Middle frontal gyrus (tissue), 1 donor: ENCODE measurements around the gene PAK6.

Experiments used
- DNase-seq: peaks from one replicate; pipeline ENCODE4 v3.0.0-alpha.2; 2015; ENCODE audit warnings: low spot score; ENCODE audit errors: extremely low spot score

Gene PAK6

DNA sequence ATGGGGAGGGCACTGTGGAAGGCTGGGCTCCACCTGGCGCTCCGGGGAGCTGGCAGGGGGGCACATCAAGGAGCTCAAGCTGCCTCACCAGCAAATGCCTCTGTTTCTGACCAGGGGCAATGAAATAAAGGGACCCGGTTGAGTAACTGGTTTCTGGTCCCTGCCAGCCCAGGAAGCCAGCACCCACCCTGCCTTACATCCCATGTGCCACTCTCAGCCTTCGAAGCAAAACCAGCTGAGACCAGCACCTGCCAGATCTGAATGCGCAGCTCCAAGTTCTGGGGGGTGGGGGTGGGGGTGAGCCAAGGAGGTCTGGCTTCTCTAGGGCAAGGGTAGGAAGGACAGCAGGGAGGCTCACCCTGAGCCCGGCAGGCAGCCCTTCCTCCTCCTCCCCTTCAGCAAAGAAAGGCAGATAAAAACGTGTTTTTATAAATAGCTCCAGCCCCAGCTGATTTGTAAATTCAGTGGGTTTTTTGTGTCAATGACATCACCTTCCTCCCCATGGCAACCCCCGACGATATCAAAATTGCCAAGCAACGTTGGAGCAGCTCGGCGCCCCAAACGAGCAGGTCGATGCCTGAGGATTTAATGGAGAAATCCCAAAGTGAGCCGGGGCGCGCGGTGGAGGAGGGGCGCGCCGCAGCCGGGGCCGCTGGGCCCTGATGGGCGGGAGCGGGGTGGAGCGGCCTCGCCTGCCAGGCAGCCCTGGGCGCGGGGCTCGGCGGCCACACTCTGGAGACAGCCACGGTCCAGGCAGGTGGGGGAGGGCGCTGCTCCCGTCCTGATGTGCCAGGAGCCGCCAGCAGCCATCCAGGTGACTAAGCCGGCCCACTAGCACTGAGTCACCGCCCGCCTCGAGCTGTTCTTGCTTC lies at the start of gene PAK6:
TSS of gene PAK6 (plus strand) at position 532 of the 872 bp plus-strand sequence. CDS start 25,723 bp downstream, outside the sequence.
- no peak for DNase-seq

DNA sequence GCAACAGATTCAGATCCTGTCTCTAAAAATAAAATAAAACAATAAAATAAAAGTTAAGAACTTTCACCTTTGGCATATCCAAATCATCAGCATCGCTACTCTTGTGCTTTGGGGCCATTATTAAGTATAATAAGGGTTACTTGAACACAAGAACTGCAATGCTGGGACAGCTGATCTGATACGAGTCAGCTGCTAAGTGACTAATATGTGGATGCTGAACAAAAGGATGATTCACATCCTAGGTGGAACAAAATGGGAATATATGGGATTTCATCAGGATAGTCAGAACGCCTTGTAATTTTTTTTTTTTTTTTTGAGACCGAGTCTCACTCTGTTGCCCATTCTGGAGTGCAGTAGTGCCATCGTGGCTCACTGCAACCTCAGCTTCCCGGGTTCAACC lies 48.3 kb upstream of the PAK6 start:
- no peak for DNase-seq

DNA sequence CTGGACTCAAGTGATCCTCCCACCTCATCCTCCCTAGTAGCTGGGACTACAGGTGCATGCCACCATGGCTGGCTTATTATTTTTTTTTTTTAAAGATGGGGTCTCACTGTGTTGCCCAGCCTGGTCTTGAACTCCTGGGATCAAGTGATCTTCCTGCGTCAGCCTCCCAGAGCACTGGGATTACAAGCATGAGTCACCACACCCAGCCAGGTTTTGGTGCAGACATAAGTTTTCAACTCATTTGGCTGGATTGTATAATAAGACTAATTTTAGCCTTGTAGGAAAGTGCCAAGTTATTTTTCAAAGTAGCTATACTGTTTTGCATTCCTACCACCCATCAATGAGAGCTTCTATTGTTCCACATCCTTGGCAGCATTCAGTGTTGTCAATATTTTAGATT lies 45.9 kb upstream of the PAK6 start:
- no peak for DNase-seq

DNA sequence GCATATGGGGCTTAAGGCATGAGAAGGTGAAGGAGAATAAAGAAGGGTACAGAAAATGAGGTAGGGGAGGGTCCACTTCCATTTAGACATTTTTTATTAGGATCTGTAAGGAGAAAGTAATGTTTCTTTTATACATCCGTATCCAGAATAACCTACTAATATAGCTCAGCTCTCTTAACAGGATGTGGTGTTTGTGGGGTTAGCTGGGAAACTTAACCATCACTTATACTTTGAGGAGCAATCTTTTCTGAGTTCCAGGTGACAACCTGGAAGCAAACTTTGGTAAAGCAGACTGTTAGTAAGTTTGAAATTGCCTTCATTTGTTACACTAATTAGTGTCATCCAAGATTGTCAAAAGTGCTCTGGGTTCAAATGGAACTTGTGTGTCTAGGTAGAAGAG lies 41.4 kb upstream of the PAK6 start:
- no peak for DNase-seq

DNA sequence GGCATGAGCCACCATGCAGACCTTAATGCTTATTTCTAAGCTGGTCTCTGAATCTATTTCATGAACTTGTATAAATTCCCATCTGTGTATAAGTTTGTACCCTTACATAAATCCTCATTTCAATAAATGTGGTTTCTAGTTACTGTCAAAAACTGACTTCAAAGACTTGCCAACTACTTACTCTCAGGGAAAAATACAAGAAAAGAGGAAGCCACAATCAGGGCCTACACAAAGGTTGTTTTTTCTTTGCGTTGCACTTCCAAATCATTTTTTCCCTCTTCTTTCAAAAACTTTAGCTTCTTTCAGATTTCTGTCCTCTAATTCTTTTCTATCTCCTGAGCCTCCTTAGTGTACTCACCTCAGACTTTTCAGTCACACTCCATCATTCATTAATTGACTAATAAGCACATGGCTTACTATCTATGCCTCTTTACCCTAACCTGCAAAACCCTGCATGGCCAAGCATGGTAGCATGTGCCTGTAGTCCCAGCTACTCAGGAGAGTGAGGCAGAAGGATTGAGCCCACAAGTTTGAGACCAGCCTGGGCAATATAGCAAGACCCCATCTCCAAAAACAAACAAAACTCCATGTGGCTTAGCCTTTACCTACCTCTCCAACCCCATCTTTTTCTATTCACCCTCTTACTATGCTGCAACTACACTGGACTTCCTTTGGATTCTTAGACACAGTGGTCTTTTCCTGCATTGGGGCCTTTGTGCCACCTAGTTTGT lies 40.3 kb upstream of the PAK6 start:
- no peak for DNase-seq

DNA sequence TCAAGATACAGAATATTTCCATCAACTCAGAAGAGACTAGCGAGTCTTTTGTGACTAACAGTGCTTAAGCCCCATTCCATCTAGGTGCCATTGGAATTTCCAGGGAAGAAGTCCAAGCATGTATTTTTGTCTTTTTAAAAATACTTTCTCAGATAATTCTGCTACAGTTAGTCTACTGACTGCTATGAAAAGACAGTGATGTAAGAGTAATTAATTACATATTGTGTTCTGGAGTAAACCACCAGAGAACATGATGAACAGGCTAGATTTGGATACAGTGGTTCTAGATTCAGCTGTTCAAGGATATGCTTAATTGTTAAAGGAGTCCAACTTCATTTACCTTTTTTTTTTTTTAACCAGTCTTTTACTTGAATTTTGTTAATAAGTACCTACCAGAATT lies 34.8 kb upstream of the PAK6 start:
- DNase-seq, result no peak

DNA sequence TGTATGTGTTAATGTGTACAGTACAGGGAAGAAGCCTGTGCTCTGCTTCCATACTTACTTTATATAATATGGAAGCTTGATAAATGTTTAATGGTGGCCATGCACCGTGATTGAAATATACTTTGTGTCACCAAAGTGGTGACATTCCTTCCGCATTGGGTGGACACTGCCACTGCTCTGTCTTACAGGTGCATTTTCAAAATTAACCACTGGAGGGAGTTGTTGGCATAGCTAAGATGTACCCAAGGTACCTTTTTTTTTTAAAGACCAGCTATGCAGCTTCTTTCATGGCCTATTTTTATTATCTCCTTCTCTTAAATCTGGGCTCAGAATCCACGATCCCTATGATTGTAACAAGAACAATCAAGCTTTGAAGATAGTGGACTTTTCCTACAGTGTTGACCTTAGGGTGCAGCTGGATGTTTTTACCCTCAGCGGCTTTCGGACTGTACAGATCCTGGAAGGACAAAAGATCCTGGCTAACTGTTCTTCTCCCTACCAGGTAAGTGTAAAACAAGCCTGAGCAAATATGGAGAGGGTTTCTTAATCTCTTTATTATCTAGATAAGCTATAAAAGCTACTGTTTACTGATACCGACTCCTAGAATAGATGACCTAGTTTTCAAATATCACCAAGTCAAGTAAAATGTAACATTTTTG lies 21.6 kb upstream of the PAK6 start:
- peak; percentile 59 for DNase-seq

DNA sequence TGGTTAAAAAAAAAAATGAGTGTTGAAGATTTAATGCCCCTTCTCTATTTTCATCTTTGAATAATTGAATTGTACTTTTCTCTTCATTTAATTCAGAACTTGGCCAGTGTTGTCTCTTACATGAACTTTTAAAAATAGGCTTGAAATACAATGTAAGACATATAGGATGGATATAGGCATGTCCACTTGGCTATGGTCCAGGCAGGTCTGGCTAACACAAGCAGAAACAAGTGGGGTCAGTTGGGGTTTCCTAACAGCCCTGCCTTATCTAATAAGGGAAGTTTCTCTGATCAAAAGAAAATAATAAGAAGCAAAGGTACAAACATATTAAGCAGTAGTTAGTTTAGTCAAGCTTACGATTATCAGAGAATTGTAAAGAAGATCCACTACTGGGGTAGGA lies 19.1 kb upstream of the PAK6 start:
- no peak for DNase-seq

DNA sequence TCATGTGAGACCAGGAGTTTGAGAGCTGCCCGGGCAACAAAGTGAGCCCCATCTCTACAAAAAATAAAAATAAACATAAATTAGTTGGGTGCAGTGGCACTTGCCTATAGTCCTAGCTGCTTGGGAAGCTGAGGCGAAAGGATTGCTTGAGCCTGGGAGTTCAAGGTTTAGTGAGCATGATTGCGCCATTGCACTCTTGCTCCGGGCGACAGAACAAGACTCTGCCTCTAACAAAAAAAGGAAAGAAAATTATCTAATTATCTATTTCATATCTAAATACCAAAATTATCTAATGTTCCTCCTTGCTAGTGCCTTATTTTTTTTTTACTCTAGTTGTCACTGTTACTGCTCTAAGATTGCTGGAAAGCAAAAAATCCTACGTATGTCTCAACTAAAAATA lies 16.7 kb upstream of the PAK6 start:
- DNase-seq, result no peak

DNA sequence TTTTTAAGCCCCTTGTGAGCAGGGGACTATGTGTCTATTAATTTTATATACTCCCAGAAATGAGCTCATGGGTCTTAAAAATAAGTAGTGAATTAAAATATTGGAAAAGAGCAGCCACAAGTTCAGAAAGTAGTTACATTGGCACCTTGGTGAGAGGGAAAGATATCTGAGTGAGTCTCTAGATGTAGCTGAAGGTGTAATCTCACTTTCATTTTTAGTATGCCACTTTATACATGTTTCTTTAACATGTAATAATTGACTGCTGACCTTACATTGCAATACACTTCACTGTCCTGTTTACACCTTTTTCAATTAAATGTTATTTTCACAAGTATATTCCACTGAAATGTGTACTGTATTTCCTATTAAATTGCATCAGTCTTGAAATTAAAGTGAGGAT lies 12.1 kb upstream of the PAK6 start:
- no peak for DNase-seq

DNA sequence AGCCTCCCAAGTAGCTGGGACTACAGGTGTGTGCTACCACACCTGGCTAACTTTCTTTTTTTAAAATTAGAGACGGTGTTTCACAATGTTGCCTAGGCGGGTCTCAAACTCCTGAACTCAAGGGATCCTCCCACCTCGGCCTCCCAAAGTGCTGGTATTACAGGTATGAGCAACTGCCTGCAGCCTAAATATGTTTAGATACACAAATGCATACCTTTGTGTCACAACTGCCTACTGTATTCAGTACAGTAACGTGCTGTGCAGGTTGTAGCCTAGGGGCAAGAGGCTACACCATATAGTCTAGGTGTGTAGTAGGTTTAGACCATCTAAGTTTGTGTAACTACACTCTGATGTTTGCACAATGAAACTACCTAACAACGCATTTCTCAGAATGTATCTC lies 9.5 kb upstream of the PAK6 start:
- DNase-seq, result no peak

DNA sequence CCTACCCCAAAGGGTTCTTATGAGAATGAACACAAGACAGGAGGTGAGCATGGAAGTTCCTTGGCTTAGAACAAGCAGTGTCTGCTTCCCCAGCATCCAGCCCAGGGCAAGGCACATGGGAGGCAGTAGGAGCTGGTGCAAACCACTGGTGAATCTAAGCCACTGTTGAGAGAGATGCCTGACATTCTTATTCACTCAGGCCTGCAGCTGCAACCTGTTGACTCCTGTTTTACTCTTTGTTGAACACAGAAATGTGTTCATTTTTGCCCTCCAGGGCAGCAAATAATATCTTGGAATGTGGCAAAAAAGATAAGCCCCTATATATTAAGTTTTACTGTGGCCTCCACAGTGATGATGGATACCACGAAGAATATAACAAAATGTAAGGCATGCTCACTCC lies 8.9 kb upstream of the PAK6 start:
- DNase-seq, result no peak

DNA sequence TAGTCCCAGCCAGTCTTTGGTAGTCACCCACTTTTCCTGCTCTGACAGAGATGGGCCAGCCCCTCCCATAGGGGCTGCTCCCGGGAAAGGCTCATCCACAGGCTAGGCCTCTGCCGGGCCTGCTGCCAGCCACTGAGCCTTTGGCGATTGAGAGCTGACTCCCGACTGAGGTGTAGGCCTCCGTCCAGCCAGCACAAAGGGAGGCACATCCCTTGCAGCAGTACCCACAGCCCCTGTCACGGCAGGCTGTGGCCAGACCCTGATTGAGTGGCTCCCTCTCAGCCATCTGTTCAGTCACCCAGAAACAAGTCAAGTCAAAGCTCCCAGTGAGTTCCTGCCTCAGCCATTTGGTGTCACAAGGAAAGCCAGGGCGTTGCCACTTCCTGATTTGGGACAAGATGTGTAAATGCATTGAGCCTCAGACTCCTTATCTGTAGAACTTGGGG lies 6.2 kb upstream of the PAK6 start:
- DNase-seq, result no peak

DNA sequence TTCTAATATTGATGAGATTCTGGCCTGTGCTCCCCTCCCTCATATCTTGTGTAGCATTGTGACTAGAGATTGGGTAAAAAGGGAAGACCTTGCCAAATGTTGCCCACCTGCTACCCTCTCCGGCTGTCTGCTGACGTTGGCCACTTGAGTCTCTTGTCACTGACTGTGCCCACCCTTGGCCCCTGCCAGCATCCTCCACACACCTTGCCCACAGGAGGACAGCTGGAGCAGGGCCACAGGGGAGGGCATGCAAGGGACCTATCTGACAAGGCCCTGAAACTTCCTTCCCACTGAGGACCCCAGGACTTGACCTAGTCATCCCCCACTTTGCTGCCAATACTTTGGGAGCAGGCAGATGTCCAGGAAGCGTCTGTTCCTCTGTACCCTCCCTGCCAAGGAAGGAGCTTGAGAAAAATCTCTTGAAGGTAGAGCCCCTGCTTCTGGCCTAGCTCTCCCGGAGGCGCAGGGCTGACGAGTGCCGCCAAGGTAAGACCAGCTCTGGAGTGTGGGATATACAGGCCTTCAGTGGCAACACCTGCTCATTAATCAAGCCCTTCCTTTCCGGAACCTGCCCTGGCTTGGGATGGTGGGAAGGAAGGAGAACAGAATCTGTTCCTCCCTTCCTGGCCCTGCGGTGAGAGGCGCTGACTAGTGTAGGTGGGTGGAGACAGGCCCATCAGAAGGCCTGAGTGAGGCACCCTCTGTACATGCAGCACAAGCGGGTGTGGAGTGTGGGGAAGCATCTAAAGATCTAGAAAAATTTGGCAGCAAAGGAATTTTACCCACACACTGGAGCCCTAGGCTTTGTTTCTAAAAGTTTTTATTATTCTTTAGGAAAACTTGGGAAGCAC lies 4.9 kb upstream of the PAK6 start:
- DNase-seq, result no peak

DNA sequence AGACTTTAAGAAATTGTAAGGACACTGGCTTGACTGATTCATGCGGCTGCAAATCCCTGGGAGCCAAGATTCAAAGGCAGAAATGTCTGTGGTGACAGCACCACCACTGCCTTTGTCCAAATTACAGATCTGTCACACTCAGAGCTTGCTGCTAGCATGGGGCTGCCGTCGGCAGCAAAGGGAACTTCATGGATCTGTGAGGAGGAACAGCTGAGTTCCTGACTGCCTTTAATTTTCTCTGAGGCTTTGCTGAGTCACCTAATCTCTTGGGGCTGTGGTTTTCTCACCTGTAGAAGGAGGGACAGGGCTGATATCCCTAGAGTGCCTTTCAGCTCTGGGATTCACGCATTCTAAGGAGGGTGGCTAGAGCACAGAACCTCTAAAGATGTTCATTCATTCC lies 4.1 kb upstream of the PAK6 start:
- DNase-seq, result no peak

DNA sequence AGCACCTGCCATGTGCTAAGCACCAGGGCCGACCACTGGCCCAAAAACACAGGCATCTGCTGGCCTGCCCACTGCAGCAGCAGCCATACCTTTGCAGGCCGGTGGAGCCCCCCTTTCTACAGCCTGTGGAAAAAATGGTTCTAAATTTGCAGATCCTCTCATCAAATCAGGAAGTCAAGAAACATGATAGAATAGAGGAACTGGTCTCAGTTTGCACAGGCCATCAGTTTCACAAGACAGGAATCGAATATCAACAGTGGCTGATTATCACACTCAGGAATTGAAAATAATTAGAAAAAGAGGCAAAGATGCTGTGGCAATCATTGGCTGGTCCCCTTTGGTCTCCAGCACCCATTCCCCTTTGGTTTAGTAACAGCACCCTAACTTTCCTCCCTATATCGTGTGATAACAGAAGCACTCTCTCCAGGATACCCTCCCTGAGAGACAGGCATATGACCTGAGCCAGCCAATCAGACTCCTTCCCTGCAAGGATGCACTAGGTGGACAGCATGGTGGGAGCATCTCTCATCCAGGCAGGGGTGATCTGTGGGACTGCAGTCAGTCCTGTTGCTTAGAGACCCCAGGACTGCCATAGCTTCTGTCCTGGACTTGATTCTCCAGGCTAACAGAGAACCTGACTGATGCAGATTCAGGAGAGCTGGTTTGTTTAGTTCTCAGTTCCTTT lies 3.5 kb upstream of the PAK6 start:
- no peak for DNase-seq

DNA sequence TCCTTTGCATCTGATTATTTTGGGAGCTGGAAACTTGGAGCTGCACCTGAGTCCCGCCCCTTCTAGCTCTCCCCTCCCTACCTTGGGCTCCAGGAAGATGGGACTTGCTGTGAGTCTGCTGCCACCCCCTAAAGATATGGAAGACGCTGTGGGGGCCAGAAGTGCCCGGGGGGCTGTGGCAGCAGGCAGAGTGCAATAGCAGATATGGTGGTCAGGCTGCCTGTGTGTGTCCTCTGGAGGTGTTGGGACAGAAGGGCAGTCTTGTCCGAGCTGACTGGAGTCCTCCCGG lies 485 bp downstream of the PAK6 start:
- DNase-seq, result no peak

DNA sequence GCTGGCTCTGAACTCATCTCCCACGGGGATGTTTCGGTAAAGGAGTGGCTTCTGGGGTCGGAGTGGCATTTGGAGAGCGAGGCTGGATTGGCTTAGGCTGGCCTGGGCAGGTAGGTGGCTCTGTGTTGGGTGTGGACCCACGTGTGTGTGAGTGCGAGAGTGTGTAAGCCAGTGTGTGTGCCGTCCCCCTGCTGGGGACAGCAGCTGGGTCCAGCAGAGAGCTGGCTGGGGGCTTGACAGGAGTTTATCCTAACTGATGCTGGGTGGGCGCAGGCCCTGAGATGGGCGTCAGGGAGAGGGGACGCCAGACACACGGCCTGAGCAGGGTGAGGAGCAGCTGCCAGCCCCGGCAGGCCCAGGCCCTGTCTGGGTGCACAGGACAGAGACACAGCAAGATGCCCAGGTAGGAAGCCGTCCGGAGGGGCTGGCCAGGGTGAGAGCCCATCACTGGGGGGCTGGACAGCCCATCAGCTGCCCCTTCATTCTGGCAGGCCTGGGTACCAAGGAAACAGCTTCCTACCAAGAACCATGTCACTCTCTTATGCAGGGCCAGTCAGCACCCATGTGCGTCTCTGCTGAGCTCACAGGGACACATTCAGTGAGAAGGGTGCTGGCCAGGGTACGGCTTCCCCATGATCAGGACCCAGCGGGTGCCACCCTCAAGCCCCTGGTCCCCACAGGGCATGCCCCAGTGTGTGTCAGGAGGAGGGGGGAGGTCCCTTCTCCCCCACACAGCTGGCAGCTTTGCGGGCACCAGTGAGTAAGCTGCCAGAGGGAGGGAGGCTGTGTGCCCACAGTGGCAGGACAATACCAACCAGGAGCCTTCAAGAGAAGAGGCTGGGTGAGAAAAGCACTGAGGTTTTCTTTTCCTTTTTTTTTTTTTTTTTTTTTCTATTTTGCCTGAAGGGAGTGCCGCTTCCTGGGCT lies 1.1 kb downstream of the PAK6 start:
- DNase-seq, result no peak

DNA sequence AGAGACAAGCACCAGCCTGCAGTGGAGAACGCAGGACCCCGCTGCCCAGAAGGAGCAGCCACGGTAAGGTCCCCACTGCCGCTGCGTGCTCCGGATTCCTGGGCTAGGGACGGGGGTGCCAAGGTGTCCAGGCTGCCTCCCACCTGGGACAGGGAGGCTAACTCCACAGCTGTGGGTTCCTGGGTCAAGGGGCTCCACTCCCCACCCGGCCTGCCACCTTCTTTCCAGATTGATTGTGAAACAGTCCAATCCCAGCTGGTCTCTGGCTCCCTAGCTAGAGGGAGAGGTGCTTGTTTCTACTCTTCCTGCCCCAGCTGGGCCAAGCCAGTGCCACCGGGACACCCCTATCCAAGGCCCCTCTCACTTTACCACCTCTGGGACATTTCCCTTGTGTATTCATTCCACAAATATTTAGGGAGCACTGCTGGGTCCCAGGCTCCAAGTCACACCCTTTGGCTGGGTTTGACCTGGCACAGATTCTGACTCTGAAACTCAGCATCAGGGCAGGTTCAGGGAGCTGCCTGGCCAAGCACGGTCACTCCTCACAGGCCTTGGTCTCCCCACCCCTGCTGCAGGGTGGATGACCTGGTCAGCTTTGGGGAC lies 1.9 kb downstream of the PAK6 start:
- no peak for DNase-seq
